ENCODE measurements around the gene CAGE1.
"Not testable (repeated sequence)": the region's sequence is repeated elsewhere in the genome, so short reads cannot be mapped to it uniquely, and the experiment has no call there.

Gene CAGE1

GRCh38 chr6:7341271-7341670 is 48.3 kb downstream of the CAGE1 start:
- DNase-seq (ENCODE audit: low spot score) (no peak), FAIRE-seq (no peak)

DNA sequence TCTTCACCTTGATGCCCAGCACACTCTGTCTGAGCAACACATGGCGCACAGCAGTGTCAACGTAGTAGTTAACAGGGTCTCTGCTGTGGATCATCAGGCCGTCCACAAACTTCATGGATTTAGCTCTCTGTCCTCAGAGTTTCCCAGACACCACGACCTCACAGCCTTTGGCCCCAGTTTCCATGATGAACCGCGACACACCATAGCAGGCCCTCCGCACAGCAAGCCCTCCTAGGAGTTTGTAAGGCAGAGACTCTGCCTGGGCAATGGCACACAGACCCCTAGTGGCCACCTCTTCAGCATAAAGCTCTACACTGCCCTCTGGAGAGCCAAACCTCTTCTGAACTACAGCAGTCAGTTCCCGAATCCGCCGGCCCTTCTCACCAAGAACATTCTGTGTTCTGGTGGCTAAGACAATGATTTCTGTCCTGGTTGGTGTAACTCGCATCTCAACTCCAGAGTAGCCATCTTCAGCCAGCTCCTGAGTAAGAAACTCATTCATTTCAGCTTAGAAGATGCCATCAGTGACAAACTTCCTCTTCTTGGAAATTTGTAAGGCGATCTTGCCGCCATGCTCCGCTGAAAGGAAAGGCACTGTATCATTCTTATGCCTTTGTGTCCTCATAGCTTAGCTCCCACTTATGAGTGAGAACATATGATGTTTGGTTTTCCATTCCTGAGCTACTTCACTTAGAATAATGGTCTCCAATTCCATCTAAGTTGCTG is 50.4 kb downstream of the CAGE1 start:
- not testable (repeated sequence) for DNase-seq (ENCODE audit: low spot score); FAIRE-seq

DNA sequence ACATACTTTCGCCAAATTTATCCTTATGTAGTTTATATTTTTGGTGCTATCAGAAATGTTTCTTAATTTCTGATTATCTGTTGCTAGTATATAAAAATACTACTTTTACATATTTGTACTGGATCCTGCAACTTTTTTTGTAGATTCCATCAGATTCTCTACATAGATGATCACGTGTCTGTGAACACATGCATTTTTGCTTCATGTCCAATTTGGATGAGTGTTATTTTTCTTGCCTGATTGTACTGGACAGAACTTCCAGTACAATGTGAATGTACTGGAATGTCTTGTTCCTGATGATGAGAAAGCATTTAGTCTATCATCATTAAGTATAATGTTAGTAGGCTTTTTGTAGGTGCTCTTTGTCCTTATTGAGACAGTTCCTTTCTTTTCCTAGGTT is 51.5 kb downstream of the CAGE1 start:
- FAIRE-seq (no peak), DNase-seq (ENCODE audit: low spot score) (no peak)

DNA sequence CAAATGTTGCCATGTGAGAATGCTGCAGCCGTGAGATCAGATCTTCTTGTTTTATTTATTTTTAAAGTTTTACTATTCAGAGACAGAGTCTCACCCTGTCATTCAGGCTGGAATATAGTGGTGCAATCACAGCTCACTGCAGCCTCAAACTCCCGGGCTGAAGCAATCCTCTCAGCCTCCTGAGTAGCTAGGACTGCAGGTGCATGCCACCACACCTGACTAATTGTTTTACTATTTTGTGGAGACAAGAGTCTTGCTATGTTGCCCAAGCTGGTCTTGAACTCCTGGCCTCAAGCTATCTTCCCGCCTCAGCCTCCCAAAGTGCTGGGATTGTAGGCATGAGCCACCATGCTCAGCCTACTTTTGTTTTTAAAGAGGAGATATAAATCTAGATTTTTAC is 54.0 kb downstream of the CAGE1 start:
- no peak for FAIRE-seq
- no peak for DNase-seq (ENCODE audit: low spot score)

GRCh38 chr6:7334685-7335084 is 54.9 kb downstream of the CAGE1 start:
- no peak for DNase-seq (ENCODE audit: low spot score)
- FAIRE-seq: no peak

DNA sequence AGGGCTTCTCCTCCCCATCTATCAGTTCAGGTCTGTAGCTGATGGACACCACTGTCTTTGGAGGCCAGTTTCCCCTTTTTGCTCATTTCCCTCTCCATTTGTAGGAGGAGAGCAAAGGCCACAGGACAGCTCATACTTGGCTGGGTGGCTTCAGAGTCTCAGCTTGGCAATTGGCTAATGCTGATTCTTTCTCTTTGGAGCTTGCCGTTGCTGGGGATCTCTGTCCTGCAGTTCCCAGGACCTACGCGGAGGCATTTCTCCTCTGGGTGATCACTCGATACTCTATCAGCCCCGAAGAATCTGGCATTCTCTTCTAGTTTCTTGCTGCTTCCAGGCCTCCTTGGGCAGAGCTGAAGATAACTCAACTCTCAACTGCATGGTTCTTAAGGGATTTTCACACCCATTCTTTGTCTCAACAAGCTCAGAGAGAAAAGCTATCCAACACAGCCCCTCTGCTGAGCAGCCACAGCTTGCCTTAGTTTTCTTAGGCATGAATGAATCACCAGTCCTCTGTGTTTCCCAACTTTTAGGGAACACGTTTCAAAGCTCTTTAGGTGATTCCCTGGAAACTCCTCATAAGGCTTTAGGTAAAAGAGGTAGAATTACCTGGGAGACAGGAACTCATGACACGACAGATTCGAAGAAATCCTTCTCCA is 57.3 kb downstream of the CAGE1 start:
- no peak for DNase-seq (ENCODE audit: low spot score)
- FAIRE-seq: no peak

GRCh38 chr6:7331452-7331851 is 58.1 kb downstream of the CAGE1 start:
- DNase-seq (ENCODE audit: low spot score) (no peak), FAIRE-seq (no peak)

GRCh38 chr6:7328243-7328642 is 61.3 kb downstream of the CAGE1 start:
- FAIRE-seq: no peak

DNA sequence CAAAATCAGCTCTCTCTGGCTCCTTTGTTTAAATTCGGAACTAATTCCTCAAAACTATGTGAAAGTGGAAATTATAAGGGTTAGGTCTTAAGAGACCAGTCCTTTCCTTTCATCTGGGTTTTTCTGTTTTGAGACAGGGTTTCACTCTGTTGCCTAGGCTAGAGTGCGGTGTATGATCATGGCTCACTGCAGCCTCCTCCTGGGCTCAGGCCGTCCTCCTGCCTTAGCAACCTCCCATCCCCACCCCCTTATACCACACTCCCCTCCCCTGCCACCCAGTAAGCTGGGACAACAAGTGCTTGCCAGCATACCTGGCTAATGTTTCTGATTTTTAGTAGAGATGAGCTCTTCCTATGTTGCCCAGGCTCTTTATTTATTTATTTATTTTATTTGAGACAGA is 63.8 kb downstream of the CAGE1 start:
- FAIRE-seq: no peak
- no peak for DNase-seq (ENCODE audit: low spot score)

More at GRCh38 chr6:7328243-7328642, 61.3 kb downstream of the CAGE1 start:
- DNase-seq (ENCODE audit: low spot score): no peak

DNA sequence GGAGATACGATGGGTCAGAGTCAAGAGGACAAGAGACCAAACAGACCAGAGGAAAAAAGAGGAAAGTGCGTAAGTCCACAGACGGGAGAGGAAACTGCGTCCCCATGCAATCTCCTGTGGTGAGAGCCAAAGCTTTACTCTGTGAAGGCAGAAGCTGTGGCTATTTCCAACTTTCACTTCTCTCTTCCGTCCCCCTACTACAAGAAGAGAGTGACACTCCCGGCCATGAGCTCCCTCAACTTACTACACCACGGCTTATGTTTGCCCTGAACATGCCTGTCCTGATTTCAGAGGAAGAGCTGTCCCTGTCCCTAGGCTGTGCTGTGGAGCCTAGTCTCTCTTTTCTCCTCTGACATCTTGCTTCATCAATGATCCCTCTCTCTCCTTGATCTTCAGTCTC is 65.0 kb downstream of the CAGE1 start:
- DNase-seq (ENCODE audit: low spot score) (no peak), FAIRE-seq (no peak)

GRCh38 chr6:7323074-7323473 is 66.5 kb downstream of the CAGE1 start:
- DNase-seq (ENCODE audit: low spot score): no peak
- FAIRE-seq: no peak

GRCh38 chr6:7321866-7322265 is 67.7 kb downstream of the CAGE1 start:
- not testable (repeated sequence) for DNase-seq (ENCODE audit: low spot score); FAIRE-seq

DNA sequence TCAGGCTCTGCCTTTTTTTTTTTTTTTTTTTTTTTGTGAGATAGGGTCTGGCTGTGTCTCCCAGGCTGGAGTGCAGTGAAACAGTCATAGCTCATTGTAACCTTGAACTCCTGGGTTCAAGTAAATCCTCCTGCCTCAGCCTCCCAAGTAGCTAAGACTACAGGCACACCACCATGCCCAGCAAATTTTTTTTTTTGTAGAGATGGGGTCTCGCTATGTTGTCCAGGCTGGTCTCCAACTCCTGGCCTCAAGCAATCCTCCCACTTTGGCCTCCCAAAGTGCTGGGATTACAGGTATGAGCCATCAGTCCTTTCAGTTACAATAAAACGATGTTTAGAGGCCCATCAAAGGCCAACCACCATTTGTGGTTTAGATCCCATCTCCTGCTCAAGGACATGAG is 70.1 kb downstream of the CAGE1 start:
- DNase-seq (ENCODE audit: low spot score); FAIRE-seq: not testable (repeated sequence)

DNA sequence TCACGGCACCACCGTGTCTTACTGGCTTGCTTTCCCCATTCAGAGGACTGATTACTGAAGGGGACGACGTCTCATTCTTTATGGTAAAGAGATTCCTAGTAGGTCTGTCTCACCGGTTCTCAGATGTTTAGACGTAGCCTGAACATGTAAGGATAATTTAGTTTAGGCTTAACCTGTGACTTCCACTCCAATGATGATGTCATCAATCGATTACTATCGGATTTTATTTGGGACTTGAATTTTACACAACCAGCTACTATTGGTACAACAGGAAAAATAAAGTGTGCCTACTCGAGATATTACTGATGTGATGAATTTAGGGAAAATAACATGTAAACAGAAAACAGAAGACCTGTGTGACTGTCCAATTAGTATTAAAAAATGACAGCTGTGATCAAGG is 72.0 kb downstream of the CAGE1 start:
- FAIRE-seq (no peak), DNase-seq (ENCODE audit: low spot score) (no peak)

GRCh38 chr6:7316658-7317533 is 72.6 kb downstream of the CAGE1 start:
- FAIRE-seq (no peak), DNase-seq (ENCODE audit: low spot score) (no peak)

DNA sequence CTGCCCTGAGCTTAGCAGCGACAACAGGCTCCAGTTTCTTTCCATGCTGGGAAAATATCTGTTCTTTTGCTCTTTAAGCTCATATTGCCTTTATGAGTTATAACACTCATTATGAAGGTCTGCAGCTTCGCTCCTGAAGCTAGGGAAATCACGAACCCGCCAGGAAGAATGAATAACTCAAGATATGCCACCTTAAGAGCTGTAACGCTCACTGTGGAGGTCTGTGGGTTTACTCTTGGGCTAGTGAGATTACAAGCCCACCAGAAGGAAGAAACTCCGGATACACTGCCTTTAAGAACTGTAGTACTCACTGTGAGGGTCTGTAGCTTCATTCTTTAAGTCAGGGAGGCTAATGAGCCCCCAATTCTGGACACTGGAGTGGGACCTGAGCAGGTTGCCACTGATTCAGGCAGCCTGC is 73.6 kb downstream of the CAGE1 start:
- DNase-seq (ENCODE audit: low spot score) (no peak), FAIRE-seq (no peak)

- not testable (repeated sequence) for DNase-seq (ENCODE audit: low spot score); FAIRE-seq
Observed at GRCh38 chr6:7315087-7315947, 74.2 kb downstream of the CAGE1 start.

DNA sequence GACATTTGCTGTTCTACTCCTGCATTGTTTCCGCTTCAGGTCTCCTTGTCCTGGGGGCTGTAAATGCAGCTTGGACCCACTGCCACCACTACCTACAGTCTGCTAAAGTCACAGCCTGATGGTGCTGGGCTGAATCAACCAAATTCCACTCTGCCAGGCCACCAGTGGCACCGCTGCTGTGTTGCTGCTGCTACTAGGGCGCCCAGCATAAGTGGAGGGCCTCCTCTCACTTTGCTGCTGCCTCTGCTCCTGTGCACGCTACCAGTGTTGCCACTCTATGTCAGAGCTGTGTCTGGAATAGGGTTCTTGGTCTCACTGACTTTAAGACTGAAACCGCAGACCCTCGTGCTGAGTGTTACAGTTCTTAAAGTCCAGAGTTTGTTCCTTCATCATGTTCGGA is 75.1 kb downstream of the CAGE1 start:
- FAIRE-seq (no peak), DNase-seq (ENCODE audit: low spot score) (no peak)

GRCh38 chr6:7313505-7314165 is 75.9 kb downstream of the CAGE1 start:
- DNase-seq (ENCODE audit: low spot score) (peak; percentile 8), FAIRE-seq (no peak)
